Small intestine (tissue), 7 donors: ENCODE results near the gene NPFF. TPM values are rescaled to one million over a fixed set of nuclear protein-coding genes. Genes with fewer than 3 reads are reported as not detected.
"Not testable (repeated sequence)": the region's sequence is repeated elsewhere in the genome, so short reads cannot be mapped to it uniquely, and the experiment has no call there.

Experiments used
- DNase-seq, 2 donors: peaks; one replicate each; pipeline versions ENCODE4 v3.0.0 to v3.0.0-alpha.2; 2013
- FAIRE-seq: peaks from 2 replicates; lab custom pipeline; 2012; peaks lifted over from hg19 to GRCh38; lab: Jason Lieb, UNC
- H3K27ac ChIP-seq, 3 donors: one replicate each; pipeline ENCODE4 v1.5.1; 2013; ENCODE audit warnings: low read length in 2 of 3, mild to moderate bottlenecking in 2 of 3, control low read depth in 1 of 3, inconsistent platforms in 1 of 3, low read depth in 1 of 3, moderate library complexity in 1 of 3
- H3K27me3 ChIP-seq, 3 donors: one replicate each; pipeline ENCODE4 v1.6.1; 2013; ENCODE audit warnings: low read length in 3 of 3, inconsistent platforms in 1 of 3; ENCODE audit not compliant: control insufficient read depth in 3 of 3, insufficient read depth in 3 of 3
- H3K36me3 ChIP-seq, 3 donors: one replicate each; pipeline ENCODE4 v1.6.1; 2013; ENCODE audit warnings: low read length in 3 of 3, inconsistent platforms in 1 of 3, low read depth in 1 of 3, mild to moderate bottlenecking in 1 of 3, moderate library complexity in 1 of 3; ENCODE audit not compliant: control insufficient read depth in 3 of 3, insufficient read depth in 2 of 3
- H3K4me1 ChIP-seq, 3 donors: one replicate each; pipeline ENCODE4 v1.6.1; 2013; ENCODE audit warnings: low read length in 2 of 3, inconsistent platforms in 1 of 3, low read depth in 1 of 3, mild to moderate bottlenecking in 1 of 3, moderate library complexity in 1 of 3; ENCODE audit not compliant: control insufficient read depth in 3 of 3, insufficient read depth in 2 of 3
- H3K4me3 ChIP-seq, 3 donors: one replicate each; pipeline ENCODE4 v1.5.1; 2013; ENCODE audit warnings: low read length in 3 of 3, control low read depth in 1 of 3, inconsistent platforms in 1 of 3, low read depth in 1 of 3, mild to moderate bottlenecking in 1 of 3, moderate library complexity in 1 of 3
- H3K9me3 ChIP-seq, 2 donors: one replicate each; pipeline ENCODE4 v1.6.1; 2013; ENCODE audit warnings: low read depth in 1 of 2, low read length in 1 of 2; ENCODE audit not compliant: control insufficient read depth in 2 of 2, insufficient read depth in 1 of 2
- WGBS, 3 donors: extraction: QIAGEN DNeasy Blood & Tissue Kit; methylation state at CpG; one replicate each; pipeline ENCODE4 v1.1.7; 2013; 5-methylcytosine and 5-hydroxymethylcytosine counted together
- polyA plus RNA-seq, 4 donors: library from polyadenylated mRNA; stranded (reverse) in 3 of 4; unstranded in 1 of 4; fragments of 200-250 nt in 3 of 4; fragments of 120-200 nt in 1 of 4; gene quantifications; one replicate each; pipeline versions ENCODE4 v1.2.1 to v1.2.3, GENCODE V29; 2013
- donor health status: healthy with polysubstance abuse.
- donor health status: control.
- donor health status: control.
- donor health status: Bipolar disorder and iron deficiency.
- donor health status: healthy.

Gene NPFF
- polyA plus RNA-seq, 4 donors, result 0.12 to 4.2 TPM; not detected in 2

DNA sequence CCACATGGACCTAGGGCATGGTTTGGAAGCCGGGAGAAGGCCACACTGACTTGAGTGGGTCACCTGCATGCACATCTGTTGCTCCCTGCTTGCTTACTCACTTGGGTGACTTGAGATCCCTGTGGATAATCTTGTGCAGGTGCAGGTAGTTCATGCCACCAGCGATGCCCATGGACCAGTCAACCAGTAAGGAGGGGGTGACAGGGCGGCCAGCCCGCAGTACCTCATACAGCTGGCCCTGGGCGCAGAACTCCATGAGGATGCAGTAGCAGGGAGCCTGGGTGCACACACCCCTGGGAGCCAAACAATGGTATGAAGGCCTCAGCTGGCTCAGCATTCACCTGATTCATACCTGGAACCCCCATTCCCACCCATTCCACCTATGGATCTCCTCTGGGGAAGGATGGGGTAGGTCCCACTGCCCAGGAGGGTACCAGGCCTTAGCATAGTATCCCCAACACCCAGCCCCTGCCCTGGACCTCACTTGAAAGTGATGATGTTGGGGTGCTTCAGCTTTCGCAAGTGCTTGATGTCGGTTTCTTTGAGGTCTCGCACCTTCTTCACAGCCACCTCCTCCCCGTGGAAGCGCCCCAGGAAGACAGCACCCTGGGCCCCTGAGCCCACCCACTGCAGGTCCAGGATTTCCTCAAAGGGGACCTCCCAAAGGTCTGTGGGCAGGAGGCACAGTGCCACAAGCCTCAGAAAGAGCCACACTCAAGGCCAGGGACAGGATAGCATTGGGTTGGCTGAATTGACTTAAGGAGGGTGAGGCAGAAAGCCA lies 21.1 kb downstream of the NPFF start:
- FAIRE-seq (no peak), DNase-seq (no peak)
- Histone ChIP-seq H3K27me3 (no peaks in the 10 kb centered on the region), H3K36me3 (peaks cover 0 to 62% (median 5%) of the 10 kb centered on the region in 3 donors), H3K9me3 (no peaks in the 10 kb centered on the region), H3K4me3 (no peak overlapping the region), H3K27ac (no peak overlapping the region), H3K4me1 (peaks cover 0 to 15% (median 4%) of the 10 kb centered on the region in 3 donors)
- 93 to 97% (median 94%) methylated on average over 10 of the region's 10 CpGs for WGBS, 3 donors

DNA sequence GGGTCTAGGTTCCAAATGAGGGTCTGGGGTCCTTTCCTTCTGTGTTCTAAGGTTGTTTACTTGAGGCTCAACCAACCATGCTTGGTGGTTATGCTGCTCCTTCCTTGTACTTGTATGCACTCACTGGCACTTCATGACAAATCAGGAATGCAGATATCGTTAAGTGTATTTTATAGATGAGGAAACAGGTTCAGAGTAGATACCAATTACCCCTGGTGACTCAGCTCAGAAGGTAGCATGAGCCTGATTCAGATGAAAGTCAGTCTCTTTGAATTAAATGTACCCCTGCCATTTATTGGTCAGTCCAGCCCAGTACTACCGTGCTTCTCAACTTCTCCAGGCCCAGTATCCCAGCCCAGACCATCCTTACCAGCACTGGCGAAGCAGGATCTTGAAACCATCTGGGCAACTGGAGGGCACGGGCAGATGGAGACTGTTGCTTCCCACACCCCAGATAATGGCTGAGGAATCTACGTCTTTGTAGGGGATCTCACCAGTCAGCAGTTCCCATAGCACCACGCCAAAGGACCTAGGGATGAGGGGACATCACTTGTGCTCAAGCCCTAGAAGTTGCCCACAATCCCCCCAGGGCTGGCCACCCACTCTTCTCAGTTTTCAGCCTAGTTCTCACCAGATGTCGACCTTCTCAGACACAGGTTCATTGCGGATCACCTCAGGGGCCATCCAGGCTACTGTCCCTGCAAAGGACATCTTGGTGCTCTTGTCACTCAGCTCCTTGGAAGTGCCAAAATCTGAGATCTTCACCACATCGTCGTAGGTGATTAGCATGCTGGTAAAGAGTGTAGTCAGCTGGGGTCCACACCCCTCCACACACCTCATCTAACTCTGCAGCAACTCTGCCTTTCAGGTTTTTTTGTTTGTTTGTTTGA lies 22.4 kb downstream of the NPFF start:
- Histone ChIP-seq H3K9me3 (no peaks in the 10 kb centered on the region), H3K36me3 (peaks cover 1 to 73% (median 12%) of the 10 kb centered on the region in 3 donors), H3K4me3 (no peak overlapping the region), H3K4me1 (peaks cover 0 to 15% (median 4%) of the 10 kb centered on the region in 3 donors), H3K27me3 (no peaks in the 10 kb centered on the region), H3K27ac (no peak overlapping the region)
- WGBS, 3 donors, result 83 to 85% (median 84%) methylated on average over 10 of the region's 10 CpGs
- DNase-seq (peak in 1 of 2 donors; percentile 51), FAIRE-seq (no peak)

DNA sequence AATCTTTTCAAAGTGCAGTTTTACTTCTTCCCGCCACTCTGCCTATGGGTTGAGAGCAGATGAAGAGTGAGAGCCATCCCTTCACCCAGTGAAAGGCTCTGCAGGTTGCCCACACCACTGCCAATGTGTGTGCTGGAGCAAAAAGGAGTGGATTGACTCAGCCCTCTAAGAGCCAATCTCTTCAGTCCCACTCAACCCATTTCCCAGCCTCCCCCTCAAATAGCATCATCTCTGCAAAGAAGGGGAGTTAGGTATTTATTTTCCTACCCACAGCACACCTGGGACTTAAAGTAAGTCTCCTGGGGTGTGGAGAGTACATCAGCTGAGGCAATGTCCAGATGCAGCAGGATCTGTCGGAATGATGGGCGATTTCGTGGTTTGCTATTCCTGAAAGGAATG lies 23.3 kb downstream of the NPFF start:
- DNase-seq (no peak), FAIRE-seq (no peak)
- Histone ChIP-seq H3K4me3 (no peak overlapping the region), H3K36me3 (peaks cover 7 to 77% (median 12%) of the 10 kb centered on the region in 3 donors), H3K27ac (peak overlapping the region in 2 of 3 donors; percentile 6 to 13), H3K4me1 (peaks cover 0 to 12% (median 4%) of the 10 kb centered on the region in 3 donors), H3K27me3 (no peaks in the 10 kb centered on the region), H3K9me3 (no peaks in the 10 kb centered on the region)
- 82 to 88% (median 82%) methylated on average over 4 of the region's 4 CpGs for WGBS, 3 donors

DNA sequence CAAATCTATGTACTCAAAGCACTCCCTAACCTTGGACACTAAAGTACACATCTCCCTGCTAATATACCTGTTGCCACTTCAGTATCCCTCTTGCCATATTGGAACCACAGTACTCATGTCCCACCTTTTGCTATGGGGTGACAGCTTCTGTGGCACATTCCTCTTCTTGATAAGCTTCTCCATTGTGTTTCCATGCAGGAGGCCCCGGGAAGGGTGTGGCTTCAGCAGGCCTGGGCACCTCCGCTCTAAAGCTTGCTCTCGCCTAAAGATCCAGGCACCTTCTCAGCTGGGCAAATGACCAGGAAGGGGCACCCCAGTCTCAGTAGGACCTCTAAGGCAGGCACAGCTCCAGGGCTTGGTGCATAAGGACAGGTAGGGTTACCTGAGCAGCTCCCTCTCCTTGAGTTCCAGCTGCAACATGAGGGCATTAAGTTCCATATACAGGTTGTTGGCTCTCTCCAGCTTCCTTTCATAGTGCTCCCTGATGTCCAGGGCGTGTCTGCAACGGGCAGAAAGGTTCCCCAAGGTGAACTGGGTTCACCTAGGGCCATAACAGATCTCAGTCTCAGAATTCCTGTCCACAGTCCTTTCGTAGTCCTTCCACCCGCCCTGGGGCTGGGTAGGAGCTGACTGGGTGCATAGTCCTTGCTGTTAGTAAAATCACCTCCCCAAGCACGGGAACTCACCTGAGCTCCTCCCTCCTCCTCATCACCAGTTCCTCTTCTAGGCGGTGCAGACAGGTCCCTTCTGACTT lies 23.9 kb downstream of the NPFF start:
- 20 to 60% (median 48%) methylated on average over 9 of the region's 9 CpGs for WGBS, 3 donors
- FAIRE-seq (no peak), DNase-seq (peak; percentile 76 to 90)
- Histone ChIP-seq H3K27ac (peak overlapping the region; percentile 32 to 59 (median 51)), H3K4me1 (peaks cover 0 to 12% (median 4%) of the 10 kb centered on the region in 3 donors), H3K36me3 (peaks cover 9 to 79% (median 14%) of the 10 kb centered on the region in 3 donors), H3K4me3 (no peak overlapping the region), H3K9me3 (no peaks in the 10 kb centered on the region), H3K27me3 (no peaks in the 10 kb centered on the region)

DNA sequence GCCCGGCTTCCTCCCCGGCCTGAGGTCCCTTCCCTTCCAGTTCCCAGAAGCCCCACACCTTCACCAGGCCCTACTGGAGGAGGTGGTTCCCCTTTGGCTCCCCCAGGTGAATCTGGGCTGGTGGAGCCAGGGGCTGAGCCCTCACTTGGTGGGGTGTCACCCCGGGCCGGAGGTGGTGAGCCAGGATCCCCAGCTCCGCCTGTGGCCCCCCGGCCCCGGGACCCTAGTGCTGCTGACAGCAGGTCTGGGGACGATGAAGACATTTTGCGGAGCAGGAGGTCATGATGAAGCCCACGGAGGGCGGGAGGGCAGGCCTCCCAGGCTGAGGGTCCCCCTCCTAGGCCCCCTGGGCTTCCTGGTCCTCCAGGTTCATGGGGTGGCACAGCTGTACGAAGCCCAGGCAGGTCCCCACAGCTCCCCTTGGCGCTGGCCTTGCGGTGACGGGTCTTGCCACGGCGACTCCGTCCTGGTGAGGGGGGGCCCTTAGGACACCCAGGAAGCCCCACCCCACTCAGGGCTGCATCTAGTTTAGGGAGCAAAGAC lies 24.6 kb downstream of the NPFF start:
- no peaks in the 10 kb centered on the region for H3K27me3 ChIP-seq
- H3K9me3 ChIP-seq, result no peaks in the 10 kb centered on the region
- peaks cover 14 to 79% (median 14%) of the 10 kb centered on the region in 3 donors for H3K36me3 ChIP-seq
- H3K4me1 ChIP-seq, result peaks cover 0 to 12% (median 4%) of the 10 kb centered on the region in 3 donors
- DNase-seq (no peak), FAIRE-seq (no peak)
- 76 to 79% (median 79%) methylated on average over 17 to 18 of the region's 18 CpGs for WGBS, 3 donors
- no peak overlapping the region for H3K4me3 ChIP-seq
- H3K27ac ChIP-seq, result peak overlapping the region in 1 of 3 donors; percentile 51

DNA sequence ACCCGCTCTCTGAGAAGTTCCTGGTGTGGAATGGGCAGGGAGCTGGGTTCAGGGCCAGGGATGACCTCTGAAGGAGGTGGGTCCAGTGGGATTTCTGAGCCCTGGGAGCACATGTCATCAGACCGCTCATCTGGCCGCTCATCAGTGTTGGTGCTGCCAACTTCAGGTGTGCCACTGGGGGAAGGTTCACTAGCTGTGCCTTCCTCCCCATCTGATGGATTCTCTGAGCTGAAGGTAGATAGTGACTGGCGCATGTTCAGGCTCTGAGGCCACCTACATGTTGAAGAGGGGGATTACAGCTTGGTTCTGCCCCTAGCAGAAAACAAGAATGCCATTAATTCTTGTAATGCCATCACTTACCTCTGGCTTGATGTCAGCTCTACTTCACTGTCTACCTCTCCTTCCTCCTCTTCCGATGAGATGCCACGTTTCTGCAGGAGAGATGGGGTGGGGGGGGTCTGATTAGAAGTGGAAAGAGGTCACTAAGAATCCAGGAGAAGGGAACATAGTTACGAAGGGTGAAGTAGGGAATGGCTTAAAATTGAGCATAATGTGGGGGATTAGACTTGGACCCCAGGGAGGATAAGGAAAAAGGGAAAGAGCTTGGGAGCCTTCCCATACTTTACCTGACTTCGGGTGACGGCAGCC lies 25.2 kb downstream of the NPFF start:
- no peaks in the 10 kb centered on the region for H3K27me3 ChIP-seq
- no peak overlapping the region for H3K4me3 ChIP-seq
- 77 to 86% (median 79%) methylated on average over 9 of the region's 9 CpGs for WGBS, 3 donors
- no peak for FAIRE-seq
- peaks cover 0 to 12% (median 4%) of the 10 kb centered on the region in 3 donors for H3K4me1 ChIP-seq
- no peak overlapping the region for H3K27ac ChIP-seq
- no peak for DNase-seq
- H3K9me3 ChIP-seq, result no peaks in the 10 kb centered on the region
- peaks cover 14 to 78% (median 14%) of the 10 kb centered on the region in 3 donors for H3K36me3 ChIP-seq

DNA sequence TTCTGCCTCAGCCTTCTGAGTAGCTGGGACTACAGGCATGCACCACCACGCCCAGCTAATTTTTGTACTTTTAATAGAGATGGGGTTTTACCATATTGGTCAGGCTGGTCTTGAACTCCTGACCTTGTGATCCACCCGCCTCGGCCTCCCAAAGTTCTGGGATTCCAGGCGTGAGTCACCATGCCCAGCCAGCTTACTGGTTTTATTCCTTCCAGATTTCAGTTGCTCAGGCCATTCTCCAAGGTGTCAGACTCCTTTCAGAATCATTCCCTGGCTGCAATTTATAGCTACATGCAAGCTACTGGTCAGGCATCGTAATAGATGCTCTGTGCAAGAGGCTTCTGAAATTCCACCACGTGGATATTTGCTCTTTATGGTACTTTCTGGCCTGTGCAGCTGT lies 25.8 kb downstream of the NPFF start:
- Histone ChIP-seq H3K4me1 (peaks cover 0 to 12% (median 4%) of the 10 kb centered on the region in 3 donors), H3K36me3 (peaks cover 17 to 74% (median 18%) of the 10 kb centered on the region in 3 donors)
- not testable (repeated sequence) for H3K9me3 ChIP-seq, FAIRE-seq, DNase-seq, H3K4me3 ChIP-seq, H3K27ac ChIP-seq, H3K27me3 ChIP-seq
- 65 to 76% (median 66%) methylated on average over 6 of the region's 6 CpGs for WGBS, 3 donors
